GM18499 (cell line): Measurements from ENCODE around the gene C5orf58.

Source experiments
- ATAC-seq: cut with Tn5 transposase; IDR thresholded peaks from one replicate; pipeline ENCODE4 v1.9.1; 2021; ENCODE audit warnings: moderate number of reproducible peaks; ENCODE audit not compliant: insufficient read depth, unreplicated experiment

The C5orf58 gene

GRCh38 chr5:170252109-170252508 is 19.3 kb downstream of the C5orf58 start:
- no peak for ATAC-seq

GRCh38 chr5:170252720-170253350 is 20.1 kb downstream of the C5orf58 start:
- no peak for ATAC-seq

- ATAC-seq, result peak; percentile 99
Measured at GRCh38 chr5:170254056-170254455, 21.3 kb downstream of the C5orf58 start.

- ATAC-seq, result no peak
Measured at GRCh38 chr5:170256571-170256970, 23.8 kb downstream of the C5orf58 start.

GRCh38 chr5:170257370-170257769 is 24.6 kb downstream of the C5orf58 start:
- no peak for ATAC-seq

GRCh38 chr5:170261528-170262043 is 28.8 kb downstream of the C5orf58 start:
- no peak for ATAC-seq

- ATAC-seq, result no peak
Measured at GRCh38 chr5:170262061-170263045, 29.6 kb downstream of the C5orf58 start.

GRCh38 chr5:170263906-170264305 is 31.1 kb downstream of the C5orf58 start:
- ATAC-seq, result no peak

- ATAC-seq, result no peak
Measured at GRCh38 chr5:170265522-170265921, 32.7 kb downstream of the C5orf58 start.

- ATAC-seq, result no peak
Measured at GRCh38 chr5:170266570-170267381, 34.0 kb downstream of the C5orf58 start.

GRCh38 chr5:170267431-170268152 is 34.8 kb downstream of the C5orf58 start:
- no peak for ATAC-seq

GRCh38 chr5:170268153-170268689 is 35.4 kb downstream of the C5orf58 start:
- no peak for ATAC-seq

GRCh38 chr5:170268884-170269283 is 36.1 kb downstream of the C5orf58 start:
- ATAC-seq, result no peak

GRCh38 chr5:170269579-170269978 is 36.8 kb downstream of the C5orf58 start:
- ATAC-seq, result no peak

- no peak for ATAC-seq
Measured at GRCh38 chr5:170270293-170271069, 37.7 kb downstream of the C5orf58 start.

GRCh38 chr5:170273968-170274710 is 41.4 kb downstream of the C5orf58 start:
- no peak for ATAC-seq

- no peak for ATAC-seq
Measured at GRCh38 chr5:170275376-170275994, 42.7 kb downstream of the C5orf58 start.

GRCh38 chr5:170276140-170276539 is 43.4 kb downstream of the C5orf58 start:
- no peak for ATAC-seq
